HG03378 (cell line): Measurements from ENCODE around the gene EP400.
"Not testable (repeated sequence)": the region's sequence is repeated elsewhere in the genome, so short reads cannot be mapped to it uniquely, and the experiment has no call there.

Experiments
- ATAC-seq: cut with Tn5 transposase; IDR thresholded peaks from one replicate; pipeline ENCODE4 v1.9.1; 2021; ENCODE audit warnings: mild to moderate bottlenecking, moderate library complexity; ENCODE audit not compliant: unreplicated experiment

The EP400 gene

DNA sequence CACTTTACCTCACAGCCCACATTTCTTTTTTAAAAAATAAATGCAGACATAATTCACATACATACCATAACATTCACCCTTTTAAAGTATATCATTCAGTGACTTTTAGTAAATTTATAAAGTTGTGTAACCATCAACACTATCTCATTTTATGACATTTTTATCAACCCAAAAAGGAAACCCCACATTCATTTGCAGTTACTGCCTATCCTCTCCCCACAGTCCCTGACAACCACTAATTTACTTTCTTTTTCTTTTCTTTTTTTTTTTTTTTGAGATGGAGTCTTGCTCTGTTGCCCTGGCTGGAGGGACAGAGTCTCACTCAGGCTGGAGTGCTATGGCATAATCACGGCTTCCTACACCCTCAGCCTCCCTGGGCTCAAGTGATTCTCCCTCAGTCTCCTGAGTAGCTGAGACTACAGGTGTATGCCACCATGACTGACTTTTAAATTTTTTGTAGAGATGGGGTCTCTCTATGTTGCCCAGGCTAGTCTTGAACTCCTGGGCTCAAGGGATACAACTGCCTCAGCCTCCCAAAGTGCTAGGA lies 1.5 kb upstream of the EP400 start:
- no peak for ATAC-seq

DNA sequence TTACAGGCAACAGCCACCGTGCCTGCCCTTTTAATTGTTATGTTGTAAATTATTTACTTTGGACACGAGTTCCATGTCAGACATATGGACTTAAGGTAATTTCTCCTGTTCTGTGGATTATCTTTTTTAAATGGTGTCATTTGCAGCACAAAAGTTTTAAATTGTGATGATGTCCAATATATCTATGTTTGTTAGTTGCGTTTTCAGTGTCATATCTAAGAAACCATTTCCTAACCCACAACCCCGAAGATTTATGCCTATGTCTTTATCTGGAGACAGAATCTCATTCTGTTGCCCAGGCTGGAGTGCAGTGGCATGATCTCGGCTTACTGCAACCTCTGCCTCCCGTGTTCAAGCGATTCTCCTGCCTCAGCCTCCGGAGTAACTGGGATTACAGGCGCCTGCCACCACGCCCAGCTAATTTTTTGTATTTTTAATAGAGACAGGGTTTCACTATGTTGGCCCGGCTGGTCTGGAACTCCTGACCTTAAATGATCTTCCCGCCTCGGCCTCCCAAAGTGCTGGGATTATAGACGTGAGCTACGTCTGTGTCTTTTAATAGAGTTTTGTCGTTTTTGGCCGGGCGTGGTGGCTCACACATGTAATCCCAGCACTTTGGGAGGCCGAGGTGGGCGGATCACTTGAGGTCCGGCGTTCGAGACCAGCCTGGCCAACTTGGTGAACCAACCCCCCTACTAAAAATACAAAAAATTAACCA lies 870 bp upstream of the EP400 start:
- ATAC-seq, result not testable (repeated sequence)

DNA sequence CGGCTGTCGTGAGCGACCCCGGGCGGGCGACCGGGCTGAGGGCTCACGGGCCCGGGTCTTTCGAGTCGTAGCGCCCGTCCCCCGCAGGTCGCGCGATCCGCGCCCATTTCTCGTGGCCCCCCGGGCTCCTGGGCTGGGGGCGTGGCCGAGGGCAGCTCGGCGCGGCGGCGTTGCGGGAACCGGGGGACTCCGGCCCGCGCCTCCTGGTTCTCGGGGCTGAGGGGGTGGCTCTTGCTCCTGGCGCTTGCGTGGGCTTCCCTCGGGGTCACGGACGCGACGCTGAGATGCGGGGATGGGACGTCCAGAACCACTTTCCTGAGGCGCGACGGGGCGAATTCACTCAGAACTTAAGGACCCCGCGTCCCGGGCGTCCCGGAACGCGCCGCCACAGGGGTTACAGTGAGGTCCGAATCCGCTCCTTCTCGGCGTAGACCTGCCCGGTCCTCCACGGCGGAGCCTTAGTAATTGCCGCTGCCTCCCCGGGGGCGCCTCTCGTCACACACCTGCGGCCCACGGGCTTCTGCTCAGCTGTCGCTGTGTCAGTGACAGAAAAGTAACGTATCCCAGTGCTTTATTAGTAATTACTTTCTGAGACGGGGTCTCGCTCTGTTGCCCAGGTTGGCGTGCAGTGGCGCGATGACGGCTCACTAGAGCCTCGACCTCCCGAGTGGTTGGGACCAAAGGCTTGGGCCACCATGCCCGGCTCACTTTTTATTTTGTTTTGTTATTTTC lies 606 bp downstream of the EP400 start:
- ATAC-seq, result no peak

DNA sequence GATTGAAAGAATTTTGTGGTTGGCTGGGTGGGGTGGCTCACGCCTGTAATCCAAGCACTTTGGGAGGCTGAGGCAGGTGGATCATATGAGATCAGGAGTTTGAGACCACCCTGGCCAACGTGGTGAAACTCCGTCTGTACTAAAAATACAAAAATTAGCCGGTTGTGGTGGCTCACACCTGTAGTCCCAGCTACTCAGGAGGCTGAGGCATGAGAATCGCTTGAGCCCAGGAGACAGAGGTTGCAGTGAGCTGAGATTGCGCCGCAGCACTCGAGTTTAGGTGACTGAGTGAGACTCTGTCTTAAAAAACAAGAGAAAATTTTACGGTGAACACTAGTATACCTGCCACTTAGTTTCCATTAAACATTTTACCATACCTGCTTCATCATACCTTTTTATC lies 4.1 kb downstream of the EP400 start:
- ATAC-seq, result not testable (repeated sequence)

DNA sequence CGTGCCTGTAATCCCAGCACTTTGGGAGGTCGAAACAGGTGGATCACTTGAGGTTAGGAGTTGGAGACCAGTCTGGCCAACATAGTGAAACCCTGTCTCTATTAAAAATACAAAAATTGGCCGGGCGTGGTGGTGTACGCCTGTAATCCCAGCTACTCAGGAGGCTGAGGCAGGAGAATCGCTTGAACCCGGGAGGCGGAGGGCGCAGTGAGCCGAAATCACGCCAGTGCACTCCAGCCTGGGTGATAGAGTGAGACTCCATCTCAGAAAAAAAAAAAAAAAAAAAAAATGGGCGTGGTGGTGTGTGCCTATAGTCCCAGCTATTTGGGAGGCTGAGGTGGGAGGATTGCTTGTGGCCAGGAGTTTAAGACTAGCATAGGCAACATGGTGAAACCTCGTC lies 4.7 kb downstream of the EP400 start:
- not testable (repeated sequence) for ATAC-seq

DNA sequence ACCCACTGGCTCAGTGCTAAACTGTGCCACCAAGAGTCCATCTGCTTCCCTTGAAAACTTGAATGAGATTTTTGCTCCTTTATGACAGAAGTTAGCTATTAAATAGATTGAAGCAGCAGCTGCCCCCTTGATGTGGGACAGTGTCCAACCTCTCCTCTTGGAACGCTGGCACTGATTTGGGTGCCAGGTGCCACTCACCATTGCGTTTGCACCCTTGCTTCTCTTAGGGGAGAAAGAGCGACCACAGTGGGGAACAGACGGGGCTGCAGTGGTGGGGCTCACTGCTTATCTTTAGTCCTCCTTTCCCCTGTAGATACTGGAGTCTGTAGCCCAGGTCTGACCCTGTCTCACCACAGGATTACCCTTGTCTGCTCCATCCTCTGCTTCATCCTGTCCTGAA lies 9.4 kb downstream of the EP400 start:
- no peak for ATAC-seq

DNA sequence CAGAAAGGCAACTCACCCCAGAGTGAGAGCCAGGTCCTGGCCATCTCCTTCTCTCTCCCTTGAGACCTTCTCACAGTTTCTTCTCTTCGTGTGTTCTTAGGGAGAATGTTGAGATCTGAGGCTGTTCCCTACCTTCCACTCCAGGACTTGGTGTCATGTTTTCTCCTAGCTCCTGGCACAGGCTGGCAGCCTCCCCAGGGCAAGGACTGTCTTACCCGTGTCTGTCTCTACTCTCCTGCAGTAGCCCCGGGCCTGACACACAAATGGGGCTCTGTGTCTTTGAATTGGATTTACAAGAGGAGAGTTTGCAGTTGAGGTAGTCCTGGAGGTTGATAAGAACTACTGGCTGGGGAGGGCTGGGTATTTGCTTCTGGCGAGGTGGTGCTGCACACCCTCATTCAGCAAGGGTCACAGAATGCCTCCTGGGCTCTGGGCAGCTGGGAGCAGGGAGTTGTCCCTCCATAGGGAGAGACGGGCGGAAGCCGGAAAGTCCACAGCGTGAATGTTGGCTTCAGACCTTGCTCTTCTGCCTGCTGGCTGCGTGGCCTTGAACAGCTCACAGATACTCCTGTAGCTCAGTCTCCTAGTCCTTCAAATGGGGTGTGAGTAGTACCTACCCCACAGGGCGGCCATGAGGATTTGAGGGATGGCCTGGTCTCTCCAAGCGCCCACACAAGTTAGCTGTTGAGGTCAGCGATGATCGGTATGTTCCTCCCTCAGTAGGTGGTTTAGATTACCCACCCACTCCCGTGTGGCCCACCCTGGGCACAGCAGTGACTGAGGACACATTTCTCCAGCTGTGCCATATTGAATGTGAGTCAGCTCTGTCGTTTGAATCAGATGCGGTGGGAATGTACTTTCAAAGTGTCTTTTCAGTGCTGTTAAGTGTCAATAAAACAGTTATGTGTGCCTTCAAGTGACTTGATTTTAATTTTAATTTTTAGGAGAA lies 10.2 kb downstream of the EP400 start:
- ATAC-seq, result no peak

DNA sequence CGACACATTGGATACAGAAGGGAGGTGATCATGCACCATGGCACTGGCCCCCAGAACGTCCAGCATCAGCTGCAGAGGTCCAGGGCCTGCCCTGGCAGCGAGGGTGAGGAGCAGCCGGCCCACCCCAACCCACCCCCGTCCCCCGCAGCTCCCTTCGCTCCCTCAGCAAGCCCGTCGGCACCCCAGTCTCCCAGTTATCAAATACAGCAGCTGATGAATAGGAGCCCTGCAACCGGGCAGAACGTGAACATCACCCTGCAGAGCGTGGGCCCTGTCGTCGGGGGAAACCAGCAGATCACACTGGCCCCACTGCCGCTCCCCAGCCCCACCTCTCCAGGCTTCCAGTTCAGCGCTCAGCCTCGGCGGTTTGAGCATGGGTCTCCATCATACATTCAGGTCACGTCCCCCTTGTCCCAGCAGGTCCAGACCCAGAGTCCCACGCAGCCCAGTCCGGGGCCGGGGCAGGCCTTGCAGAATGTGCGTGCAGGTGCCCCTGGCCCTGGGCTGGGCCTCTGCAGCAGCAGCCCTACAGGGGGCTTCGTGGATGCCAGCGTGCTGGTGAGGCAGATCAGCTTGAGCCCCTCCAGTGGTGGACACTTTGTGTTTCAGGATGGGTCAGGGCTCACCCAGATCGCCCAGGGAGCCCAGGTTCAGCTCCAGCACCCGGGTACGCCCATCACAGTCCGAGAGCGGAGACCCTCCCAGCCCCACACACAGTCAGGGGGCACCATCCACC lies 11.0 kb downstream of the EP400 start:
- not testable (repeated sequence) for ATAC-seq

DNA sequence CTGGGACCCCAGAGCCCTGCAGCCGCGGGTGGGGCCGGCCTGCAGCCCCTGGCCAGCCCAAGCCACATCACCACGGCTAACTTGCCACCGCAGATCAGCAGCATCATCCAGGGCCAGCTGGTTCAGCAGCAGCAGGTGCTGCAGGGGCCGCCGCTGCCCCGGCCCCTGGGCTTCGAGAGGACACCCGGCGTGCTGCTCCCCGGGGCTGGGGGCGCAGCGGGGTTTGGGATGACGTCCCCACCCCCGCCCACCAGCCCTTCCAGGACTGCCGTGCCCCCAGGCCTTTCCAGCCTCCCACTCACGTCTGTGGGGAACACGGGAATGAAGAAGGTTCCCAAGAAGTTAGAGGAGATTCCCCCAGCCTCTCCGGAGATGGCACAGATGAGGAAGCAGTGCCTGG lies 11.6 kb downstream of the EP400 start:
- ATAC-seq, result not testable (repeated sequence)

DNA sequence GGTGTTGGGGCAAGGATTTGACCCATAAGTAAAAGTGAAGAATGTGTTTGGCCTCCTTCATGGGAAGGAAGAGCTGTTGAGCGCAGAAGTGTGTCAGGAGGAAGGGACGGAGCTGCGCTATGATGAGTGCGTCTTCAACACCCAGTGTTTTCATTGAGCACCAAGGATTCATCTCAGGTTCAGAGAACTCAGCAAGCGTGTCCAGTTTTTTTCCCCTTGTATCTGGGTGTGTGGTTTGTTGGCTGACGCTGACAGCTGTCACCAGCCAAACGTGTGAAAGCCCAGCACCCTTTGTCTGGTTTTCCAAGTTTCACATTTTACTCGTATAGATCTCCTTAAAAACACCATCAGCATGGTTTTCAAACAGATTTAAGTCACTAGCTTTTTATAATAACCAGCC lies 12.3 kb downstream of the EP400 start:
- no peak for ATAC-seq

DNA sequence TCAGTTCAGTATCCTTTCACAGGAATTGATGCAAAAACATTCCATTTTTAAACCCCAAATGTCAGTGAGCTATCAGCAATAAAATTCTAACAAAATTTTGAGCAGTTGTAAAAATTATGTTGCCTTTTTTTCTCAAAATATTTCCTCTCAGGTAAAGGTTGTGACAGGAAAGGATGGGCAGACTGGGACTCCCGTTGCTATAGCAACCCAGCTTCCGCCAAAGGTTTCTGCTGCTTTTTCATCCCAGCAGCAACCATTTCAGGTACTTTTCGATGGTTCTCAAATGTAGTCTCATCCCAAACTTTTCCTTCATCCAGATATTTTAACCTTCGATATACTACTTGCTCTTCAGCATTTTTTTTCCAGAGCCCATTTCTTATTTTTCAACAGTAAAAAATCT lies 13.6 kb downstream of the EP400 start:
- ATAC-seq, result no peak

DNA sequence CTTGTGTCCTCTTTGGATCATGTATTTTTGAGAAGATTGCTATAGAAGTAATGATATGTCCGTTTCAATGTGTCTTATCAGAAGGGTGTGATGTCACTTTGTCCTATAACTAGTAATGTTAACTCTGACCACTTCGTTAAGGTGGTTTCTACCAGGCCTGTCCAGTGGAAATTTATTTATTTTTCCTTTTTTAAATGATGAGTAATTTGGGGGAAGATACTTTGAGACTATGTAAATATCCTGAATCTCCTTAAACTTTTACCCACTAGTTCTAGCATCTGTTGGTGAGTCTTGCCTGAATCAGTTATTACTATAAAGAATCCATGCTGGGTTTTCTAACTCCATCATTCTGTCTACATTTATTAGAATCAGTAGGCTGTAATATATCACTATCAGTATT lies 15.3 kb downstream of the EP400 start:
- no peak for ATAC-seq

DNA sequence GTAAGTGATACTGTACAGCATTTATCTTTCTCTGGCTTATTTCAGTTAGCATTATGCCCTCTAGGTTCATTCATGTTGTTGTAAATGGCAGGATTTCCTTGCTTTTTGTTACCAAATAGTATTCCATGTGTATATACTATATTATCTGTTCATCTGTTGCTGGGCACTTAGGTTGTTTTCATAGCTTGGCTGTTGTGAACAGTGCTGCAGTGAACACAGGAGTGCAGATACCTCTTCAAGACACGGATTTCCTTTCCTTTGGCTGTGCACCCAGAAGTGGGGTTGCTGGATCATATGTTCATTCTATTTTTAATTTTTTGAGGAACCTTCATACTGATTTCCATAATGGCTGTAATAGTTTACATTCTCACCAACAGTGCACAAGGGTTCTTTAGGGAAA lies 21.5 kb downstream of the EP400 start:
- no peak for ATAC-seq

DNA sequence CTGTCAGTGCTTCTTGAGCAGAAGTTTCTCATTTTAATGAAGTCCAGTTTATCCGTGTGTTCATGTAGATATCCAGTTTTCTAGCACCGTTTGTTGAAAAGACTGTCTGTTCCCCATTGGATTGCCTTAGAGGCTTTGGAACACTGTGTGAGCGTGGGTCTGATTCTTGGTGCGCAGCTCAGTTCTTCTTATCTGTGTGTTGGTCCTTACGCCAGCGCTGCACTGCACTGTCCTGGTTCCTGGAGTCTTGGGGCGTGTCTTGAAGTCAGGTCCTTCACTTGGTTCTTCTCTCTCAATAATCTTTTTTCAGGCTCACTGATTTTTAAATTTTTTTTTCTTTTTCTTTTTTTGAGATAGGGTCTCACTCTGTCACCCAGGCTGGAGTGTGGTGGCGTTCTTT lies 25.5 kb downstream of the EP400 start:
- ATAC-seq, result no peak

DNA sequence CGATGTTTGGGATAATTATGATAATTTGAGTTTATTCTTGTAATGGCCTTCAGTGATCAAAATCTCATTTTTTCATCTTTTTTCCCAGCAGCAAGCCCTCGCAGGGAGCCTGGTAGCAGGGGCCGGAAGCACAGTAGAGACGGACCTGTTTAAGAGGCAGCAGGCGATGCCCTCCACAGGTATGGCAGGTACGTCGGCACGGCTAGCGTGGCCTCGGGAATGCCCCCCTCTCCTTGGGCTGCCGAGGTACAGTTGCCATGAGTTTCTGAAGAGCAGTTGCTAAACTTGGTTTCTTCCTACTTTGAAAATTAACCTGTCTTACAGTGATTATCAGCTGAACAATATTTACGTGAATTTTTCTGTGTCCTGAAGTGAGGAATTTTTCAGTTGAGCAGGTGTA lies 29.9 kb downstream of the EP400 start:
- no peak for ATAC-seq

DNA sequence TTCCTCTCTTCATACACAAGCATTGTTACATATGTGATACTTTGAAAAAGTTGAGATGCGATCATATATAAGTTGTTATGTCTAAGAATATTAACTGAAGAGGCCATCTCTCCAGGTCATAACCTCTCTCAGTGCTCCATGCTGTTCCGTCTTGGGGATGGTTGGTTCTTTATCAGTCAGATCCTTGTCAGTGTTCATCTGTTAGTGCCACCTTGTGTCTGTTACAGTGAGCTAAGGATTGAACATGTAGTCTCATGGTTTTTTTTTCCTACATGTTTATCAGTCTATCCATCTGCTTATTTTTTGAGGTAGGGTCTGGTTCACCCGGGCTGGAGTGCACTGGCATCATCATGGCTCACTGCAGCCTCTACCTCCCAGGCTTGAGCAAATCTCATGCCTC lies 30.5 kb downstream of the EP400 start:
- no peak for ATAC-seq

DNA sequence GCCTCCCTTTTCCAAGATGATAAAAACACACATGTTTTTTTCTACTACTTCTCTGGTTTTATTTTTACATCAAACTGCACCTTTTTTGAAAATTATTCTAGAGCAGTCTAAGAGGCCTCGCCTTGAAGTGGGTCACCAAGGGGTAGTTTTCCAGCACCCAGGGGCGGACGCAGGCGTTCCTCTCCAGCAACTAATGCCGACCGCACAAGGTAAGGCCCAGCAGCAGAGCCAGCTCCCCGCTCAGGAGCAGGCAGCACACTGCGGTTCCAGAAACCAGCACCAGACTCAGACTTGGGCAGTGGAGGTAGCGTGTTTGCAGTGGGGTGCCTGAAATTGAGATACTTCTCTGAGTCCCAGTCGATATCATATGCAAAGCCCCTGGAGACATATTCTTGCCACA lies 31.6 kb downstream of the EP400 start:
- no peak for ATAC-seq

DNA sequence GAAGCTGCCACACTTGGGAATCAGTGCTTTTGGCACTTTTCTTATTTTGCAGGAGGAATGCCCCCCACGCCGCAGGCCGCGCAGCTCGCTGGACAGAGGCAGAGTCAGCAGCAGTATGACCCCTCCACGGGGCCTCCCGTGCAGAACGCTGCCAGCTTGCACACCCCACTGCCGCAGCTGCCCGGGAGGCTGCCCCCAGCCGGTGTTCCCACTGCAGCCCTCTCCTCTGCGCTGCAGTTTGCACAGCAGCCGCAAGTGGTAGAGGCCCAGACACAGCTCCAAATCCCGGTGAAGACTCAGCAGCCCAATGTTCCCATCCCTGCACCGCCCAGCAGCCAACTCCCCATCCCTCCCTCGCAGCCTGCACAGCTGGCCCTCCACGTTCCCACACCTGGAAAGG lies 32.3 kb downstream of the EP400 start:
- no peak for ATAC-seq

DNA sequence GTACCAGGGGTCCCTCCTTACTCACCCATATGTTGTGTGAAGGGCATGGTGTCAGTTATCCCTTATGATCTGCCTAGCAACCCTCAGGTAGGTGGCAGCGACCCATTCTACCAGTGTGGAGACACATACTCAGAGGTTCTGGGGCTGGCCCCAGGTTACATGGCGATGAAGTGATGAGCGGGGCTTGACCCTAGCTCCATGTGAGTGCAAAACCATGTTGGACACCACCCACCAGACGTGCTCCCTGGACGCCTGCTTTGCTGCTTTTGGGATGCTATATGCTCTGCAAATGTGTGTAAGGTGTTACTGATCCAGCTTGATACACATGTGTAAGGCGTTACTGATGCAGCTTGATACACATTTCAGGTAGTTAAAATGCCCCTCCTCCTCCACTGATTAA lies 33.3 kb downstream of the EP400 start:
- ATAC-seq, result no peak

DNA sequence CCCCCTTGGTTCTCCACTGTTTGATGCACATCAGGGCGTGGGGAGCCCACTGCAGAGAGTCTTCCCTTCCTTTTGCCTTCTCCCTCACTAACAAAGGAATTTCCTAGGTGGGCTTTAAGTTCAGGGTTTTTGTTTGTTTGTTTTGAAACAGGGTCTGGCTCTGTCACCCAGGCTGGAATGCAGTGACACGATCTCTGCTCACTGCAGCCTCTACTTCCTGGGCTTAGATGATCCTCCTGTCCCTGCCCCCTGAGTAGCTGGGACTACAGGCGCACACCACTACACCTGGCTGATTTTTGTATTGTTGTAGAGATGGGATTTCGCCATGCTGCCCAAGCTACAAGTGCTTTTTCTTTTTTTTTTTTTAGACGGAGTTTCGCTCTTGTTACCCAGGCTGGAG lies 33.8 kb downstream of the EP400 start:
- no peak for ATAC-seq

DNA sequence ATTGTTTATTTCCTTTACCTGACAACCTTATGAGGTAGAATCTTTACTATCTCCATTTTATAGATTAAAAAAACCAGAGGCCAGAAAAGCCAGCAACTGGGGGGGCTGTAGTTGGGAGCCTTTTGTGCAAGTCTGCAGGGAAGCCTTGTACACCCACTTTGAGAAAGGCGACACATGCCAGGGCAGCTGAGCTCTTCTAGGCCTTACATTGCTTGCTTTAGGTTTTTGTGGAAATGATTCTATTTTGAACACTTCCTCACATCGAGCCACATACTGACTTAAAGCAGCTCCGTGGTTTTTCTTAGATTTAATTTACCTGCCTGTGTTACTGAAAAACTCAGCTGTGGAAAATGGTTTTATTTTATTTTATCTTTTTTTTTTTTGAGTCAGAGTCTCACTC lies 34.6 kb downstream of the EP400 start:
- no peak for ATAC-seq
